Thoracic aorta (tissue), 2 donors: ENCODE data around the gene SAYSD1. TPM values are rescaled to one million over a fixed set of nuclear protein-coding genes. Genes with fewer than 3 reads are reported as not detected.

Source experiments
- ATAC-seq: fragments of 150-250 bp; one replicate; pipeline ENCODE4 v1.8.0; 2017; ENCODE audit warnings: low read depth; ENCODE audit not compliant: insufficient number of reproducible peaks, low FRiP score
- DNase-seq: peaks from one replicate; pipeline ENCODE4 v3.0.0-alpha.2; 2020; ENCODE audit warnings: low spot score
- H3K27ac ChIP-seq, 2 donors: fragments of 200-600 bp; sonication (generic); 1 replicate in 1 of 2; 2 replicates in 1 of 2; pipeline ENCODE4 v1.5.1; 2016; ENCODE audit warnings: mild to moderate bottlenecking in 2 of 2, moderate library complexity in 2 of 2
- H3K27me3 ChIP-seq: fragments of 200-600 bp; sonication (generic); replicated peaks from 2 replicates; pipeline ENCODE4 v1.6.0; 2016; ENCODE audit warnings: mild to moderate bottlenecking; ENCODE audit not compliant: insufficient read depth
- H3K36me3 ChIP-seq: fragments of 200-600 bp; sonication (generic); one replicate; pipeline ENCODE4 v1.5.1; 2016
- H3K4me1 ChIP-seq, 2 donors: fragments of 200-600 bp; sonication (generic); 1 replicate in 1 of 2; 2 replicates in 1 of 2; pipeline versions ENCODE4 v1.5.1 to v1.6.0; 2016; ENCODE audit warnings: low read depth in 2 of 2, mild to moderate bottlenecking in 1 of 2; ENCODE audit not compliant: control insufficient read depth in 1 of 2
- H3K4me3 ChIP-seq: fragments of 200-600 bp; sonication (generic); 2 replicates; pipeline ENCODE4 v1.5.1; 2016; ENCODE audit warnings: mild to moderate bottlenecking
- H3K9me3 ChIP-seq: fragments of 200-600 bp; sonication (generic); 2 replicates; pipeline ENCODE4 v1.5.1; 2016
- CTCF ChIP-seq: fragments of 200-600 bp; sonication (generic); IDR thresholded peaks from one replicate; pipeline ENCODE4 v1.5.1; 2019; ENCODE audit warnings: antibody characterized with exemption
- total RNA-seq, 2 donors: library from RNA; depleted of rRNA; stranded (reverse); fragments of >200 nt; gene quantifications; one replicate each; pipeline versions ENCODE4 v1.1.0 to v1.2.3, GENCODE V29; 2016

SAYSD1 gene
- total RNA-seq, 2 donors from 2014 or later, result 16.2 to 16.5 TPM

- H3K4me3 ChIP-seq, result no peak overlapping the region
- no peaks in the 10 kb centered on the region for H3K4me1 ChIP-seq
- ATAC-seq, result no peak
- no peak overlapping the region for H3K27ac ChIP-seq
- no peaks in the 10 kb centered on the region for H3K36me3 ChIP-seq
- no peaks in the 10 kb centered on the region for H3K9me3 ChIP-seq
- TF ChIP-seq CTCF, result no peak
- no peaks in the 10 kb centered on the region for H3K27me3 ChIP-seq
- no peak for DNase-seq
Observed at GRCh38 chr6:39080246-39080875, 34.6 kb downstream of the SAYSD1 start.

DNA sequence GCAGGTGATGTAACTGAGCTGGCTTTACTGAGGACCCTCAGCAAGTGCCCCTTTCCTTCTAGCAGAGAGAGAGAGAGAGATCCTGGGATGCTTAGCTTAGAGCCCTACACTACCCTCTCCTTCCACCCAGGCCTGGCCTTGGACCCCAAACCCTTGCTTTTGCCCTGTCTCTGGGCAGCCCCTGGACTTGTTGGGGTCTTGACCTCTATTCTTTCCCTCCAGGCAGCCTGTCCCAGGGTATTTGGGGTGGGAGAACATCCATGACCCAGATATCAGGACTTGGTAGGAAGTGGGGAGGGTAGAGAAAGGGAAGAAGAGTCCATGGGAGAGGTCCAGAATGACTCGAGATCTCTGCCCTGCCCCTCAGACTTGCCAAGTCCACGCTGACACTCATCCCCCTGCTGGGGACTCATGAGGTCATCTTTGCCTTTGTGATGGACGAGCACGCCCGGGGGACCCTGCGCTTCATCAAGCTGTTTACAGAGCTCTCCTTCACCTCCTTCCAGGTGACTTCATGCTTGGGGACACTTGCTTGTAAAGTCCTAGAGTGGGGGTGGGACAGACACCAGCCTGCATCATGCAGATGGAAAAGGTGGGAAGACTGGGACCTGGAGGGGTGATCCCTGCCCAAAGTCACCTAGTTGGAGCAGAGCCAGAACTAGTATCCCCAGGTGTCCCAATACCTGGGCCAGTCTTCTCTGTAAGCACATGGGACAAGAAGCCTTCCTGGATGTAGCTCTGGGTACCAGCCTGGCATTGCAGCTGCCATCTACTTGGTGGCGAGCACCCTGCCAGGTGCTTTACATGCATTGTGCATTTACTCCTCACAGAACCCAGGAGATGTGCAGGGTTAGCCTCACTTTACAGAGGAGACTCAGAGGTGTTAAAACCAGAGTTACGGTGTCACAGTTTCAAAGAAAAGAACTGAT lies 35.5 kb downstream of the SAYSD1 start:
- ATAC-seq (no peak), DNase-seq (no peak)
- no peak overlapping the region for H3K27ac ChIP-seq
- H3K4me1 ChIP-seq, result no peaks in the 10 kb centered on the region
- H3K36me3 ChIP-seq, result no peaks in the 10 kb centered on the region
- H3K27me3 ChIP-seq, result no peaks in the 10 kb centered on the region
- no peak overlapping the region for H3K4me3 ChIP-seq
- H3K9me3 ChIP-seq, result no peaks in the 10 kb centered on the region
- no peak for TF ChIP-seq CTCF

GRCh38 chr6:39078695-39079094 lies 36.3 kb downstream of the SAYSD1 start:
- TF ChIP-seq CTCF, result no peak
- Histone ChIP-seq H3K4me3 (no peak overlapping the region), H3K27ac (no peak overlapping the region), H3K9me3 (no peaks in the 10 kb centered on the region), H3K27me3 (no peaks in the 10 kb centered on the region), H3K4me1 (no peaks in the 10 kb centered on the region), H3K36me3 (no peaks in the 10 kb centered on the region)
- ATAC-seq (no peak), DNase-seq (no peak)

DNA sequence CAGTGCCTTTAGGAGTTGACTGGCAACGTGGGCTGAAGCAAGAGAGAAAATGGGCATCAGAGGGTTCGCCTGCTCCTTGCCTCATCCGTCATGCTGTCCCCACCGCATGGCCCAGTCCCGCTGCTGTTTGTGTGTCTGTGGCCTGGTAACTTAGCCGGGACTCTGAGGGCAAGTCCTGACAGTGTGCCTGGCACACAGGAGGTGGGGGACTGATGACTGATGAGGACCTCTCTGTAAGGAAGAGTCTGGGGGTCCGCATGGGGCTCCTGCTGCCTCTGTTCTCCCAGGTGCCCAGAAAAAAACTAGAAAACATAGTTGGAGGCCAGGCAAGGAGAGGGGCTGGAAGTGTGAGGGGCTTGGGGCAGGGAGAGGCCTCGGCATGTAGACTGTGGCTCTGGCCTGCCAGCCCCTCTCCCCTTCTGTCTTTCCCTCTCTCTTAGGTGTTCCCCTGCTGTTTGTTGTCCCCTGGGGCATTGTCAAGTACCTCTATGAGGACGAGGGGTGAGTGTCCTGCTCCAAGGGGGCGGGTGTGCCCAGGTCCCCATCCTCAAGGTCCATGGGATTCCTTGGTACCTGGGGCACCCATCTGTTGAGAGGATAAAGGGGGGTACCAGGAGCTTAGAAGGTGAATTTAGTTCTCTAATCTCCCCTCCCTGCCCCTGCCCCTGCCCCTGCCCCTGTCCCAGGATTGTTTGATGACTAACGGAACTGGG lies 36.9 kb downstream of the SAYSD1 start:
- Histone ChIP-seq H3K36me3 (no peaks in the 10 kb centered on the region), H3K27me3 (no peaks in the 10 kb centered on the region), H3K27ac (no peak overlapping the region), H3K4me1 (no peaks in the 10 kb centered on the region), H3K4me3 (no peak overlapping the region), H3K9me3 (no peaks in the 10 kb centered on the region)
- ATAC-seq (no peak), DNase-seq (no peak)
- TF ChIP-seq CTCF, result no peak
